K562 (cell line): ENCODE results near the gene ATP5F1D. TPM values are rescaled to one million over a fixed set of nuclear protein-coding genes. Genes with fewer than 3 reads are reported as not detected.

Experiments
- ATF7 ChIP-seq: fragments of 450-650 bp; IDR thresholded peaks from 2 replicates; pipeline ENCODE4 v1.7.1; 2014; ENCODE audit warnings: mild to moderate bottlenecking, moderate library complexity
- CBX3 ChIP-seq, 2 experiments: IDR thresholded peaks; 1 replicate in 1 of 2; 2 replicates in 1 of 2; pipeline ENCODE4 v1.6.1; 2012; ENCODE audit warnings: inconsistent platforms in 2 of 2, low read length in 2 of 2, borderline replicate concordance in 1 of 2, control low read depth in 1 of 2
- CC2D1A ChIP-seq: fragments of 450-650 bp; IDR thresholded peaks from 2 replicates; pipeline ENCODE4 v1.6.1; 2017; ENCODE audit warnings: mild to moderate bottlenecking
- CHD2 ChIP-seq: IDR thresholded peaks from 2 replicates; pipeline ENCODE4 v1.6.1; 2011; ENCODE audit warnings: low read depth, low read length
- CTBP1 ChIP-seq: fragments of 450-650 bp; IDR thresholded peaks from 2 replicates; pipeline ENCODE4 v1.6.1; 2016; ENCODE audit warnings: borderline replicate concordance
- FOXA1 ChIP-seq: fragments of 450-650 bp; IDR thresholded peaks from 2 replicates; pipeline ENCODE4 v1.6.1; 2016; ENCODE audit warnings: mild to moderate bottlenecking, borderline replicate concordance
- FOXM1 ChIP-seq, 2 experiments: fragments of 450-650 bp in 1 of 2; sonication (generic) in 1 of 2; formaldehyde crosslinking in 1 of 2; IDR thresholded peaks; 2 replicates each; pipeline versions ENCODE4 v1.6.1 to v1.9.0; 2017 to 2022; ENCODE audit warnings: low read depth in 2 of 2, mild to moderate bottlenecking in 2 of 2, missing genetic modification reagents in 1 of 2, moderate library complexity in 1 of 2
- GABPB1 ChIP-seq: sonication (generic); formaldehyde crosslinking; IDR thresholded peaks from 2 replicates; pipeline ENCODE4 v1.8.0; 2022; ENCODE audit warnings: mild to moderate bottlenecking, missing genetic modification reagents
- PHF20 ChIP-seq: fragments of 450-650 bp; IDR thresholded peaks from 2 replicates; pipeline ENCODE4 v1.6.1; 2018; ENCODE audit not compliant: partially characterized antibody
- PHTF2 ChIP-seq: fragments of 250-450 bp; sonication (Bioruptor Pico); IDR thresholded peaks from 2 replicates; pipeline ENCODE4 v1.5.0; 2021; ENCODE audit warnings: mild to moderate bottlenecking
- POLR2A ChIP-seq: fragments of 450-650 bp; conservative IDR thresholded peaks from 2 replicates; pipeline ENCODE4 v1.6.1; 2016
- PTRF ChIP-seq: fragments of 450-650 bp; IDR thresholded peaks from 2 replicates; pipeline ENCODE4 v1.6.1; 2016; ENCODE audit warnings: mild to moderate bottlenecking, missing genetic modification characterization, missing compliant biosample characterization
- RAD21 ChIP-seq, 2 experiments: fragments of 250-450 bp in 1 of 2; fragments of 450-650 bp in 1 of 2; sonication (Bioruptor Pico) in 1 of 2; formaldehyde crosslinking in 1 of 2; IDR thresholded peaks in 1 of 2; conservative IDR thresholded peaks in 1 of 2; 2 replicates each; pipeline versions ENCODE4 v1.4.0 to v1.8.0; 2020 to 2022; ENCODE audit warnings: mild to moderate bottlenecking in 2 of 2, moderate library complexity in 1 of 2
- ZFP36 ChIP-seq: fragments of 150-350 bp; IDR thresholded peaks from 2 replicates; pipeline ENCODE4 v1.6.1; 2018; ENCODE audit warnings: low read length, low read depth; ENCODE audit not compliant: partially characterized antibody
- ZFX ChIP-seq: sonication (generic); formaldehyde crosslinking; IDR thresholded peaks from 2 replicates; pipeline ENCODE4 v1.8.0; 2022; ENCODE audit warnings: mild to moderate bottlenecking, missing genetic modification reagents, moderate library complexity
- ZNF133 ChIP-seq: fragments of 250-450 bp; sonication (Bioruptor Pico); IDR thresholded peaks from 2 replicates; pipeline ENCODE4 v1.4.0; 2020; ENCODE audit warnings: mild to moderate bottlenecking
- ZNF140 ChIP-seq: fragments of 250-450 bp; sonication (Bioruptor Pico); IDR thresholded peaks from 2 replicates; pipeline ENCODE4 v1.8.0; 2021; ENCODE audit warnings: moderate library complexity, mild to moderate bottlenecking, inconsistent platforms
- ZNF444 ChIP-seq: fragments of 250-450 bp; sonication (Bioruptor Pico); IDR thresholded peaks from 2 replicates; pipeline ENCODE4 v1.4.0; 2020; ENCODE audit warnings: mild to moderate bottlenecking, moderate library complexity
- ZNF830 ChIP-seq: fragments of 250-450 bp; sonication (Bioruptor Pico); IDR thresholded peaks from 2 replicates; pipeline ENCODE4 v1.5.0; 2021; ENCODE audit warnings: mild to moderate bottlenecking
- polyA plus RNA-seq, 8 experiments: library from polyadenylated mRNA; depleted of rRNA in 4 of 8; stranded (reverse) in 5 of 8; unstranded in 3 of 8; fragments of >200 nt; fragmentation: Nextera tagmentation in 2 of 8; fragmentation: Illumina TruSeq in 1 of 8; extraction: Ambion mirVana in 2 of 8; extraction: Trizol in 1 of 8; gene quantifications; 2 replicates each; pipeline versions ENCODE4 v1.2.1 to v1.2.3, GENCODE V29; 2011 to 2014; ENCODE audit warnings: inconsistent platforms in 1 of 8, missing spikeins in 1 of 8
- total RNA-seq, 7 experiments: library from RNA; depleted of rRNA in 6 of 7; stranded (reverse); fragments of >200 nt in 6 of 7; fragmentation: Illumina TruSeq in 2 of 7; extraction: Trizol in 2 of 7; gene quantifications; 2 replicates each; pipeline versions ENCODE4 v1.2.1 to v1.2.3, GENCODE V29; 2011 to 2021; ENCODE audit warnings: low replicate concordance in 1 of 7
- TF ChIP-seq, protein P1 (sequence below): IDR thresholded peaks from 3 replicates; pipeline ENCODE4 v1.6.1; 2011; ENCODE audit warnings: borderline replicate concordance, mild to moderate bottlenecking, moderate library complexity; ENCODE audit not compliant: insufficient read length; ENCODE audit errors: extremely low read depth
- TF ChIP-seq, protein P2 (sequence below): fragments of 450-650 bp; IDR thresholded peaks from 2 replicates; pipeline ENCODE4 v1.6.1; 2017; ENCODE audit warnings: mild to moderate bottlenecking, moderate library complexity
- TF ChIP-seq, protein P3 (sequence below): IDR thresholded peaks from 2 replicates; pipeline ENCODE4 v1.6.1; 2016; ENCODE audit warnings: missing genetic modification characterization, missing compliant biosample characterization
- TF ChIP-seq, protein P4 (sequence below): fragments of 450-650 bp; IDR thresholded peaks from one replicate; pipeline ENCODE4 v1.6.1; 2018; ENCODE audit warnings: mild to moderate bottlenecking, moderate library complexity; ENCODE audit not compliant: partially characterized antibody

Gene ATP5F1D
- total and polyA plus RNA-seq, 9 of the 15 experiments (the other 6 are each of a cell fraction or from before 2014, with no cell fraction given) = 3.9 to 409 (median 36.8) TPM

DNA sequence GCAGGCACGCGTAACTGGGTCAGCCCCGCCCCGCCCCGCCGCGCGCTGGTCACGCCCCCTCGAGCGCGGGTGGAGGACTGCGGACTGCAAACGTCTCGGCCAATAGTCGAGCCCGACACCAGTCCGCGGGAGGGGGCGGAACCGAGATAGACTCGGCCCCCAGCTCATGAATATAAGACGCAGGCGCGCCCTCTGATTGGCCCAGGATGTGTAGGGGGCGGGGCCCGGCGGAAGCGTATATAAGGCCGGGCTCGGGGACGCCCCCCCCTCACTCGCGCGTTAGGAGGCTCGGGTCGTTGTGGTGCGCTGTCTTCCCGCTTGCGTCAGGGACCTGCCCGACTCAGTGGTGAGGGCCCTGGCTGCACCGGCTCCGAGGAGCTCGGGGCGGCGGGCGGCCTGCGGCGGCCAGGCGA lies 27.5 kb downstream of the ATP5F1D start, which contains the start of gene CIRBP (continued):
- TF ChIP-seq FOXA1 = no peak
- TF ChIP-seq ATF7 = peak; percentile 64; the same call in 1 of the 2 replicates
- TF ChIP-seq CBX3 (IDR thresholded peaks at IDR 0.05; ENCODE audit: borderline replicate concordance in 1 of 2, low read length in 2 of 2) = no peak
- TF ChIP-seq, protein P1, sequence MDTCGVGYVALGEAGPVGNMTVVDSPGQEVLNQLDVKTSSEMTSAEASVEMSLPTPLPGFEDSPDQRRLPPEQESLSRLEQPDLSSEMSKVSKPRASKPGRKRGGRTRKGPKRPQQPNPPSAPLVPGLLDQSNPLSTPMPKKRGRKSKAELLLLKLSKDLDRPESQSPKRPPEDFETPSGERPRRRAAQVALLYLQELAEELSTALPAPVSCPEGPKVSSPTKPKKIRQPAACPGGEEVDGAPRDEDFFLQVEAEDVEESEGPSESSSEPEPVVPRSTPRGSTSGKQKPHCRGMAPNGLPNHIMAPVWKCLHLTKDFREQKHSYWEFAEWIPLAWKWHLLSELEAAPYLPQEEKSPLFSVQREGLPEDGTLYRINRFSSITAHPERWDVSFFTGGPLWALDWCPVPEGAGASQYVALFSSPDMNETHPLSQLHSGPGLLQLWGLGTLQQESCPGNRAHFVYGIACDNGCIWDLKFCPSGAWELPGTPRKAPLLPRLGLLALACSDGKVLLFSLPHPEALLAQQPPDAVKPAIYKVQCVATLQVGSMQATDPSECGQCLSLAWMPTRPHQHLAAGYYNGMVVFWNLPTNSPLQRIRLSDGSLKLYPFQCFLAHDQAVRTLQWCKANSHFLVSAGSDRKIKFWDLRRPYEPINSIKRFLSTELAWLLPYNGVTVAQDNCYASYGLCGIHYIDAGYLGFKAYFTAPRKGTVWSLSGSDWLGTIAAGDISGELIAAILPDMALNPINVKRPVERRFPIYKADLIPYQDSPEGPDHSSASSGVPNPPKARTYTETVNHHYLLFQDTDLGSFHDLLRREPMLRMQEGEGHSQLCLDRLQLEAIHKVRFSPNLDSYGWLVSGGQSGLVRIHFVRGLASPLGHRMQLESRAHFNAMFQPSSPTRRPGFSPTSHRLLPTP = no peak
- peak; percentile 62 for TF ChIP-seq CTBP1
- peak; percentile 5; the same call in 1 of the 2 replicates for TF ChIP-seq CHD2
- no peak for TF ChIP-seq ZNF140
- TF ChIP-seq, protein P2, sequence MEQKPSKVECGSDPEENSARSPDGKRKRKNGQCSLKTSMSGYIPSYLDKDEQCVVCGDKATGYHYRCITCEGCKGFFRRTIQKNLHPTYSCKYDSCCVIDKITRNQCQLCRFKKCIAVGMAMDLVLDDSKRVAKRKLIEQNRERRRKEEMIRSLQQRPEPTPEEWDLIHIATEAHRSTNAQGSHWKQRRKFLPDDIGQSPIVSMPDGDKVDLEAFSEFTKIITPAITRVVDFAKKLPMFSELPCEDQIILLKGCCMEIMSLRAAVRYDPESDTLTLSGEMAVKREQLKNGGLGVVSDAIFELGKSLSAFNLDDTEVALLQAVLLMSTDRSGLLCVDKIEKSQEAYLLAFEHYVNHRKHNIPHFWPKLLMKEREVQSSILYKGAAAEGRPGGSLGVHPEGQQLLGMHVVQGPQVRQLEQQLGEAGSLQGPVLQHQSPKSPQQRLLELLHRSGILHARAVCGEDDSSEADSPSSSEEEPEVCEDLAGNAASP = no peak
- no peak for TF ChIP-seq PHTF2 (CRISPR knock-in tag)
- TF ChIP-seq POLR2A = peak; percentile 99
- TF ChIP-seq, protein P3, sequence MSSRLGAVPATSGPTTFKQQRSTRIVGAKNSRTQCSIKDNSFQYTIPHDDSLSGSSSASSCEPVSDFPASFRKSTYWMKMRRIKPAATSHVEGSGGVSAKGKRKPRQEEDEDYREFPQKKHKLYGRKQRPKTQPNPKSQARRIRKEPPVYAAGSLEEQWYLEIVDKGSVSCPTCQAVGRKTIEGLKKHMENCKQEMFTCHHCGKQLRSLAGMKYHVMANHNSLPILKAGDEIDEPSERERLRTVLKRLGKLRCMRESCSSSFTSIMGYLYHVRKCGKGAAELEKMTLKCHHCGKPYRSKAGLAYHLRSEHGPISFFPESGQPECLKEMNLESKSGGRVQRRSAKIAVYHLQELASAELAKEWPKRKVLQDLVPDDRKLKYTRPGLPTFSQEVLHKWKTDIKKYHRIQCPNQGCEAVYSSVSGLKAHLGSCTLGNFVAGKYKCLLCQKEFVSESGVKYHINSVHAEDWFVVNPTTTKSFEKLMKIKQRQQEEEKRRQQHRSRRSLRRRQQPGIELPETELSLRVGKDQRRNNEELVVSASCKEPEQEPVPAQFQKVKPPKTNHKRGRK (tag) = no peak
- TF ChIP-seq RAD21 (CRISPR knock-in tag; conservative IDR thresholded peaks at IDR 0.05 in 1 of 2, IDR thresholded peaks at IDR 0.05 in 1 of 2) = 0 out of 4 replicates have a peak, but pooled peaks of 1 of the 2 experiments have one; percentile 5
- no peak for TF ChIP-seq ZFP36
- peak; percentile 78 for TF ChIP-seq ZFX (CRISPR knock-in tag)
- TF ChIP-seq, protein P4, sequence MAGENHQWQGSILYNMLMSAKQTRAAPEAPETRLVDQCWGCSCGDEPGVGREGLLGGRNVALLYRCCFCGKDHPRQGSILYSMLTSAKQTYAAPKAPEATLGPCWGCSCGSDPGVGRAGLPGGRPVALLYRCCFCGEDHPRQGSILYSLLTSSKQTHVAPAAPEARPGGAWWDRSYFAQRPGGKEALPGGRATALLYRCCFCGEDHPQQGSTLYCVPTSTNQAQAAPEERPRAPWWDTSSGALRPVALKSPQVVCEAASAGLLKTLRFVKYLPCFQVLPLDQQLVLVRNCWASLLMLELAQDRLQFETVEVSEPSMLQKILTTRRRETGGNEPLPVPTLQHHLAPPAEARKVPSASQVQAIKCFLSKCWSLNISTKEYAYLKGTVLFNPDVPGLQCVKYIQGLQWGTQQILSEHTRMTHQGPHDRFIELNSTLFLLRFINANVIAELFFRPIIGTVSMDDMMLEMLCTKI = no peak
- no peak for TF ChIP-seq ZNF133 (CRISPR knock-in tag)
- TF ChIP-seq PTRF = no peak
- peak; percentile 57 for TF ChIP-seq GABPB1
- no peak for TF ChIP-seq ZNF444 (CRISPR knock-in tag)
- TF ChIP-seq FOXM1 (IDR thresholded peaks at IDR 0.05; ENCODE audit: low read depth) = no peak
- 0 out of 2 replicates have a peak, but pooled peaks have one; percentile 39 for TF ChIP-seq FOXM1 (CRISPR knock-in tag; IDR thresholded peaks at IDR 0.05; ENCODE audit: low read depth)
- no peak for TF ChIP-seq PHF20
- no peak for TF ChIP-seq ZNF830 (CRISPR knock-in tag)
- TF ChIP-seq CC2D1A = no peak
